ENCODE measurements around the gene PIEZO2.
A peak's percentile ranks its signal among the peaks of the same experiment; 100 is the strongest.

The PIEZO2 gene

DNA sequence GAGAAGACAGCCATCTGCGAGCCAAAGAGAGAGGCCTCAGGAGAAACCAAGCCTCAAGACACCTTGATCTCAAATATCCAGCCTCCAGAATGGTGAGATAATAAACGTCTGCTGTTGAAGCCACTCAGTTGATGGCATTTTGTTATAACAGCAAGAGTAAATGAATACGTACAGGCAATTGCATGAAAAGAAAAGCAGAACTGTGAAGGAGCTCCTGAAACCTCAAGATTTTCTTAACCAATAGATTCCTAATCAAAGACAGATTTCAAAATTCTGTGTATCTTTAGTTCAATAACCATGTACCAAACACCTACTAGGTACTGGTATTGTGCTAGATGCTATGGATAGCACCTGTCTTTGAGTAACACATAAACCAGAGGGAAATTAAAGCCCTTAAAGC lies 139.5 kb downstream of the PIEZO2 start:
- no peak overlapping the region for H4K12ac ChIP-seq (ENCODE audit: low read depth, low read length)
- no peak overlapping the region for H3K4me2 ChIP-seq (ENCODE audit: low read length)
- H3K23ac ChIP-seq (ENCODE audit: low read length): no peak overlapping the region
- H3K27me3 ChIP-seq (ENCODE audit: insufficient read depth, low read length): no peaks in the 10 kb centered on the region
- no peak overlapping the region for H3K18ac ChIP-seq (ENCODE audit: low read length)
- no peak overlapping the region for H4K8ac ChIP-seq (ENCODE audit: low read depth, low read length)
- H3K9ac ChIP-seq (ENCODE audit: low read length): no peak overlapping the region
- no peaks in the 10 kb centered on the region for H3K4me1 ChIP-seq (ENCODE audit: control insufficient read depth in 1 of 2, insufficient read depth in 2 of 2, low read length in 2 of 2)
- no peak overlapping the region for H2AK5ac ChIP-seq (ENCODE audit: low read length)
- H2BK120ac ChIP-seq (ENCODE audit: insufficient read depth, low read length, poor library complexity): no peak overlapping the region
- H3K4ac ChIP-seq (ENCODE audit: low read depth, low read length): no peak overlapping the region
- no peak overlapping the region for H4K91ac ChIP-seq (ENCODE audit: low read depth, low read length)
- no peak overlapping the region for H3K27ac ChIP-seq (ENCODE audit: low read depth, low read length)
- peaks cover 1% of the 10 kb centered on the region for H3K9me3 ChIP-seq (ENCODE audit: insufficient read depth, low read depth, low read length)
- no peaks in the 10 kb centered on the region for H3K79me2 ChIP-seq (ENCODE audit: control insufficient read depth, insufficient read depth, low read length, poor library complexity)
- H2BK5ac ChIP-seq (ENCODE audit: low read depth, low read length, poor library complexity): no peak overlapping the region
- no peak overlapping the region for H2AFZ ChIP-seq (ENCODE audit: insufficient read depth, low read length, poor library complexity)
- WGBS (ENCODE audit: extremely low coverage, insufficient coverage, insufficient read length): no CpG with 5 or more reads among the region's 3 CpGs
- DNase-seq: no peak
- no peaks in the 10 kb centered on the region for H3K79me1 ChIP-seq (ENCODE audit: low read length)
- no peak overlapping the region for H3K4me3 ChIP-seq (ENCODE audit: low read depth, low read length)
- H2BK12ac ChIP-seq (ENCODE audit: low read length): no peak overlapping the region
- H3K36me3 ChIP-seq (ENCODE audit: control insufficient read depth in 1 of 2, insufficient read depth in 2 of 2, low read length in 2 of 2): no peaks in the 10 kb centered on the region
- no peak overlapping the region for H3K14ac ChIP-seq (ENCODE audit: low read length)

DNA sequence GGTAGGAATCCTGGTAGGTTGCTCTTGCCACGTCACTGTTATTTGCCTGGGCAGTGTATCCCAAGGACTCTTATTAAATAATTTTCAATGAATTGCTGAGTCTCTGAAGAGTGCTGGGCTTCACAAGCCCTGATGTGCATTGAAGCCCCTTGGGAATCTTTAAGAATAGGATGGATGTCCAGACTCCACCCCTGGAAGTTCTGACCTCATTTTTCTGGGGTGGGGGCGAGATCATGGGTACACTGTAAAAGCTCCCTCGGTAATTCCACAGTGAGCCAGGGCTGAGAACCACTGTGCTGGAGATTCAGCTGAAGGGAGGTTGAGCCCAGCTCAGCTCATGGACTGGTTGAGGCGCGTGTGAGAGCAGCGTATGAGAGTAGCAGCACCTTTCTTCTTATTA lies 140.2 kb downstream of the PIEZO2 start:
- Histone ChIP-seq H4K91ac (ENCODE audit: low read depth, low read length) (no peak overlapping the region), H3K4me2 (ENCODE audit: low read length) (no peak overlapping the region), H3K79me2 (ENCODE audit: control insufficient read depth, insufficient read depth, low read length, poor library complexity) (no peaks in the 10 kb centered on the region), H4K12ac (ENCODE audit: low read depth, low read length) (no peak overlapping the region), H3K9ac (ENCODE audit: low read length) (no peak overlapping the region), H3K9me3 (ENCODE audit: insufficient read depth, low read depth, low read length) (peaks cover under 1% of the 10 kb centered on the region), H3K4me1 (ENCODE audit: control insufficient read depth in 1 of 2, insufficient read depth in 2 of 2, low read length in 2 of 2) (no peaks in the 10 kb centered on the region), H3K4me3 (ENCODE audit: low read depth, low read length) (no peak overlapping the region), H2AFZ (ENCODE audit: insufficient read depth, low read length, poor library complexity) (no peak overlapping the region), H3K36me3 (ENCODE audit: control insufficient read depth in 1 of 2, insufficient read depth in 2 of 2, low read length in 2 of 2) (no peaks in the 10 kb centered on the region), H2BK120ac (ENCODE audit: insufficient read depth, low read length, poor library complexity) (no peak overlapping the region), H3K79me1 (ENCODE audit: low read length) (no peaks in the 10 kb centered on the region), H3K27ac (ENCODE audit: low read depth, low read length) (no peak overlapping the region), H3K27me3 (ENCODE audit: insufficient read depth, low read length) (no peaks in the 10 kb centered on the region), H2BK5ac (ENCODE audit: low read depth, low read length, poor library complexity) (no peak overlapping the region), H2AK5ac (ENCODE audit: low read length) (no peak overlapping the region), H3K14ac (ENCODE audit: low read length) (no peak overlapping the region), H4K8ac (ENCODE audit: low read depth, low read length) (no peak overlapping the region), H3K23ac (ENCODE audit: low read length) (no peak overlapping the region), H3K4ac (ENCODE audit: low read depth, low read length) (no peak overlapping the region), H2BK12ac (ENCODE audit: low read length) (no peak overlapping the region), H3K18ac (ENCODE audit: low read length) (no peak overlapping the region)
- WGBS (ENCODE audit: extremely low coverage, insufficient coverage, insufficient read length): no CpG with 5 or more reads among the region's 6 CpGs
- DNase-seq: no peak

DNA sequence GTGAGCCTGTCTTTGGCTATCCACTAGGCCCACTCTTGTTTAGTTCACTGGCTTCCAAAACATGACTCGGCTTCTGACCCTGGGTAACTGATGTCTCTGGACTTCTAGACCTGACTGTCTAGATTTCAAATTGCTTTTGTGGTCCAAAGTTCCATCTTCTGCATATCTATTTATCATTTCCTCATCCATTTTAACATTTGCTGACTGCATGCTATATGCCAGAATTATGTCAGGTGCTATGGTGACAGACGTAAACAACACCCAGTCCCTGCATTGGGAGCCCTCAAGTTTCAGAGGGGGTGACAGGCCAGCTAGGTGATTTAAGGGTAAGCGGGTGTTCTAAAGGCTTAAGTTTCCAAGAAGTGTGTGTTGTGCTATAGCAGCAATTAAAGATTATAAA lies 140.9 kb downstream of the PIEZO2 start:
- Histone ChIP-seq H2BK12ac (ENCODE audit: low read length) (no peak overlapping the region), H2AK5ac (ENCODE audit: low read length) (no peak overlapping the region), H3K14ac (ENCODE audit: low read length) (no peak overlapping the region), H3K4me2 (ENCODE audit: low read length) (no peak overlapping the region), H4K8ac (ENCODE audit: low read depth, low read length) (no peak overlapping the region), H3K9ac (ENCODE audit: low read length) (no peak overlapping the region), H3K23ac (ENCODE audit: low read length) (no peak overlapping the region), H3K4ac (ENCODE audit: low read depth, low read length) (no peak overlapping the region), H2BK120ac (ENCODE audit: insufficient read depth, low read length, poor library complexity) (no peak overlapping the region), H3K79me2 (ENCODE audit: control insufficient read depth, insufficient read depth, low read length, poor library complexity) (no peaks in the 10 kb centered on the region), H4K91ac (ENCODE audit: low read depth, low read length) (no peak overlapping the region), H4K12ac (ENCODE audit: low read depth, low read length) (no peak overlapping the region), H2AFZ (ENCODE audit: insufficient read depth, low read length, poor library complexity) (no peak overlapping the region), H3K27me3 (ENCODE audit: insufficient read depth, low read length) (no peaks in the 10 kb centered on the region), H3K9me3 (ENCODE audit: insufficient read depth, low read depth, low read length) (no peaks in the 10 kb centered on the region), H2BK5ac (ENCODE audit: low read depth, low read length, poor library complexity) (no peak overlapping the region), H3K4me1 (ENCODE audit: control insufficient read depth in 1 of 2, insufficient read depth in 2 of 2, low read length in 2 of 2) (no peaks in the 10 kb centered on the region), H3K79me1 (ENCODE audit: low read length) (no peaks in the 10 kb centered on the region), H3K36me3 (ENCODE audit: control insufficient read depth in 1 of 2, insufficient read depth in 2 of 2, low read length in 2 of 2) (no peaks in the 10 kb centered on the region), H3K18ac (ENCODE audit: low read length) (no peak overlapping the region), H3K4me3 (ENCODE audit: low read depth, low read length) (no peak overlapping the region), H3K27ac (ENCODE audit: low read depth, low read length) (no peak overlapping the region)
- no peak for DNase-seq
- no CpG with 5 or more reads among the region's 3 CpGs for WGBS (ENCODE audit: extremely low coverage, insufficient coverage, insufficient read length)

DNA sequence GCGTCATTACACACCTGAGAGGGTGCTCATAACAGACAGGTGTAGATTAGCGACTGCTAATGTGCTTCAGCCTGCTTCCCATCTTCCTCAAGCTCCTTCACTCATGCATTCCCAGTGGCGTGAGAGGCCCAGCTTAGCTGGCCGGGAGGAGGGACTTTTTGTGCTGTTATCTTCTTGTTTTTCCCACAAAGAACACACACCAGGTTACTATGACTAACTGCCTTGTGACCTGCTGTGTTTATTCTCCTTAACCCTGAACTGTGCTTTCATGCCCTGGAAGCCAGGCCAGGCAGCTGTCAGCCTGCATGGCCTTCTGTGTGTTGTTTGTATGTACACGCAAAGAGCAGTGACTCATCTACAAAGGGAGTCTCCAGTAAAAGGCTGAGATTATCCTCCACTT lies 143.8 kb downstream of the PIEZO2 start:
- no peaks in the 10 kb centered on the region for H3K79me2 ChIP-seq (ENCODE audit: control insufficient read depth, insufficient read depth, low read length, poor library complexity)
- no peak overlapping the region for H3K14ac ChIP-seq (ENCODE audit: low read length)
- WGBS (ENCODE audit: extremely low coverage, insufficient coverage, insufficient read length): no CpG with 5 or more reads among the region's 5 CpGs
- no peak overlapping the region for H3K23ac ChIP-seq (ENCODE audit: low read length)
- no peak overlapping the region for H3K4me3 ChIP-seq (ENCODE audit: low read depth, low read length)
- H2BK120ac ChIP-seq (ENCODE audit: insufficient read depth, low read length, poor library complexity): no peak overlapping the region
- H3K4me1 ChIP-seq (ENCODE audit: control insufficient read depth in 1 of 2, insufficient read depth in 2 of 2, low read length in 2 of 2): no peaks in the 10 kb centered on the region
- no peaks in the 10 kb centered on the region for H3K36me3 ChIP-seq (ENCODE audit: control insufficient read depth in 1 of 2, insufficient read depth in 2 of 2, low read length in 2 of 2)
- no peak overlapping the region for H3K4me2 ChIP-seq (ENCODE audit: low read length)
- H4K91ac ChIP-seq (ENCODE audit: low read depth, low read length): no peak overlapping the region
- H3K79me1 ChIP-seq (ENCODE audit: low read length): no peaks in the 10 kb centered on the region
- H3K9ac ChIP-seq (ENCODE audit: low read length): no peak overlapping the region
- no peak overlapping the region for H3K27ac ChIP-seq (ENCODE audit: low read depth, low read length)
- H2AK5ac ChIP-seq (ENCODE audit: low read length): no peak overlapping the region
- no peak overlapping the region for H2BK5ac ChIP-seq (ENCODE audit: low read depth, low read length, poor library complexity)
- no peak overlapping the region for H3K4ac ChIP-seq (ENCODE audit: low read depth, low read length)
- no peaks in the 10 kb centered on the region for H3K9me3 ChIP-seq (ENCODE audit: insufficient read depth, low read depth, low read length)
- H4K8ac ChIP-seq (ENCODE audit: low read depth, low read length): no peak overlapping the region
- H2AFZ ChIP-seq (ENCODE audit: insufficient read depth, low read length, poor library complexity): no peak overlapping the region
- no peaks in the 10 kb centered on the region for H3K27me3 ChIP-seq (ENCODE audit: insufficient read depth, low read length)
- H4K12ac ChIP-seq (ENCODE audit: low read depth, low read length): no peak overlapping the region
- DNase-seq: peak in 1 of 2 donors; percentile 1
- H3K18ac ChIP-seq (ENCODE audit: low read length): no peak overlapping the region
- H2BK12ac ChIP-seq (ENCODE audit: low read length): no peak overlapping the region

DNA sequence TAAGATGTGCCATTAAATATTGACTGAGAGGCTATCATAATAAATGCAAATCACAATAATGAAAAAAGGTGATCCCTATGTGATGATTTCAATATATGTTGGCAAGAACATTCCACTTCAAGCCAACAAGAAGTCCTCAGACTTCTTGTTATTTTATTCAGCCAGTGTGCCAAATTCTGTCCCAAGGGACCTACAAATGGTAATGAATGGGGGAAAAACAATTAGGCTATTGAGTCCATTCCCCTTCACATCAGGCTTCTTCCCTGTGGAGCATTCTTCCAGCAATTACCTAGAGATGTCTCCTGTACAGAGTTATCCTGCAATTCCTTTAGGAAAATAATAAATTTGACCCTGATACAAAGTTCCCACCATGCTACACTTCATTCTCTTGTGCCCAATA lies 144.4 kb downstream of the PIEZO2 start:
- Histone ChIP-seq H3K14ac (ENCODE audit: low read length) (no peak overlapping the region), H4K8ac (ENCODE audit: low read depth, low read length) (no peak overlapping the region), H3K23ac (ENCODE audit: low read length) (no peak overlapping the region), H4K91ac (ENCODE audit: low read depth, low read length) (no peak overlapping the region), H3K4me2 (ENCODE audit: low read length) (no peak overlapping the region), H3K4me3 (ENCODE audit: low read depth, low read length) (no peak overlapping the region), H3K18ac (ENCODE audit: low read length) (no peak overlapping the region), H3K79me2 (ENCODE audit: control insufficient read depth, insufficient read depth, low read length, poor library complexity) (no peaks in the 10 kb centered on the region), H4K12ac (ENCODE audit: low read depth, low read length) (no peak overlapping the region), H2AFZ (ENCODE audit: insufficient read depth, low read length, poor library complexity) (no peak overlapping the region), H3K36me3 (ENCODE audit: control insufficient read depth in 1 of 2, insufficient read depth in 2 of 2, low read length in 2 of 2) (no peaks in the 10 kb centered on the region), H2AK5ac (ENCODE audit: low read length) (no peak overlapping the region), H2BK5ac (ENCODE audit: low read depth, low read length, poor library complexity) (no peak overlapping the region), H3K9ac (ENCODE audit: low read length) (no peak overlapping the region), H3K79me1 (ENCODE audit: low read length) (no peaks in the 10 kb centered on the region), H3K27me3 (ENCODE audit: insufficient read depth, low read length) (no peaks in the 10 kb centered on the region), H3K27ac (ENCODE audit: low read depth, low read length) (no peak overlapping the region), H3K9me3 (ENCODE audit: insufficient read depth, low read depth, low read length) (no peaks in the 10 kb centered on the region), H3K4me1 (ENCODE audit: control insufficient read depth in 1 of 2, insufficient read depth in 2 of 2, low read length in 2 of 2) (no peaks in the 10 kb centered on the region), H2BK120ac (ENCODE audit: insufficient read depth, low read length, poor library complexity) (no peak overlapping the region), H3K4ac (ENCODE audit: low read depth, low read length) (no peak overlapping the region), H2BK12ac (ENCODE audit: low read length) (no peak overlapping the region)
- no peak for DNase-seq
